GM21717 (cell line): ENCODE data around the gene ADAMTS17.
A peak's percentile ranks its signal among the peaks of the same experiment; 100 is the strongest.

Experiments used
- ATAC-seq: cut with Tn5 transposase; IDR thresholded peaks from one replicate; pipeline ENCODE4 v1.9.1; 2021; ENCODE audit warnings: mild to moderate bottlenecking, moderate library complexity; ENCODE audit not compliant: unreplicated experiment

ADAMTS17 gene, protein sequence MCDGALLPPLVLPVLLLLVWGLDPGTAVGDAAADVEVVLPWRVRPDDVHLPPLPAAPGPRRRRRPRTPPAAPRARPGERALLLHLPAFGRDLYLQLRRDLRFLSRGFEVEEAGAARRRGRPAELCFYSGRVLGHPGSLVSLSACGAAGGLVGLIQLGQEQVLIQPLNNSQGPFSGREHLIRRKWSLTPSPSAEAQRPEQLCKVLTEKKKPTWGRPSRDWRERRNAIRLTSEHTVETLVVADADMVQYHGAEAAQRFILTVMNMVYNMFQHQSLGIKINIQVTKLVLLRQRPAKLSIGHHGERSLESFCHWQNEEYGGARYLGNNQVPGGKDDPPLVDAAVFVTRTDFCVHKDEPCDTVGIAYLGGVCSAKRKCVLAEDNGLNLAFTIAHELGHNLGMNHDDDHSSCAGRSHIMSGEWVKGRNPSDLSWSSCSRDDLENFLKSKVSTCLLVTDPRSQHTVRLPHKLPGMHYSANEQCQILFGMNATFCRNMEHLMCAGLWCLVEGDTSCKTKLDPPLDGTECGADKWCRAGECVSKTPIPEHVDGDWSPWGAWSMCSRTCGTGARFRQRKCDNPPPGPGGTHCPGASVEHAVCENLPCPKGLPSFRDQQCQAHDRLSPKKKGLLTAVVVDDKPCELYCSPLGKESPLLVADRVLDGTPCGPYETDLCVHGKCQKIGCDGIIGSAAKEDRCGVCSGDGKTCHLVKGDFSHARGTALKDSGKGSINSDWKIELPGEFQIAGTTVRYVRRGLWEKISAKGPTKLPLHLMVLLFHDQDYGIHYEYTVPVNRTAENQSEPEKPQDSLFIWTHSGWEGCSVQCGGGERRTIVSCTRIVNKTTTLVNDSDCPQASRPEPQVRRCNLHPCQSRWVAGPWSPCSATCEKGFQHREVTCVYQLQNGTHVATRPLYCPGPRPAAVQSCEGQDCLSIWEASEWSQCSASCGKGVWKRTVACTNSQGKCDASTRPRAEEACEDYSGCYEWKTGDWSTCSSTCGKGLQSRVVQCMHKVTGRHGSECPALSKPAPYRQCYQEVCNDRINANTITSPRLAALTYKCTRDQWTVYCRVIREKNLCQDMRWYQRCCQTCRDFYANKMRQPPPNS

DNA sequence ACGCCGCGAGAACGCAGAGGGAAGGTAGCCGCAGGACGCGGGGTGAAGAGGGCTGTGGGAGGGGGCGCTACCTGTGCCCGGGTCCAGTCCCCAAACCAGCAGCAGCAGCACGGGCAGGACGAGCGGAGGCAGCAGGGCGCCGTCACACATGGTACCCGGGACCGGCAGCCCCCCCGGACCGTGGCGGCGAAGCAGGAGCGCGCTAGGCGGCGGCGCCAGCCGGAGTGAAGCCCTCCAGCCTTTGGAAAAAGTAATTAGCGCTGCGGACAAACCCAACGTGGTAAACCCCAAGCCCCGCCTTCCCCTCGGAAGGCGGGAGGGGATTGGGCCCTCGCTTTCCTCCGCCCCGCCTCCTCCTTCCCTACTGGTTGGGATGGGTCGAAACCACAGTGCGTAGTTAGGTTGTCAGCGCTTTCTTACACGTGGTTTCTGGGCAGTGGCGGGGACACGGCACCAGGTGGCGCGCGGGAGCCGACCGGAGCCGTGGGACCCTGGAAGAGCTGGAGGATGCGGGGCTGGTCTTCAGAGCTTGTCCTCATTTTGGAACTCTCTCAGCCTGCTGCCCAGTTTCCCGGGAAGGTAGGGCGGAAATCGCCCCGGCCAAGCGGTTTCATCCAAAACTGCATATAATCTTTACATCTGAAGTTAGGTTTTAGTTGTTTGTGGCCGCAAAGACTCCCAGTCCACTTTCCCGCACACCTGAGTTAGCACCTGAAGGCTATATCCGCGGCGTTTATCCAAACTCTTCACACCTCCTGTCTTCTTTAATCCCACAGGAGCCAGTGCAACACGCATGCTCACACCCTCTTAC, at the start of gene ADAMTS17:
Gene ADAMTS17 (minus strand): TSS at position 226 of the 811 bp plus-strand sequence. CDS start 76 bp downstream, at position 150.
- peak; percentile 80 for ATAC-seq

DNA sequence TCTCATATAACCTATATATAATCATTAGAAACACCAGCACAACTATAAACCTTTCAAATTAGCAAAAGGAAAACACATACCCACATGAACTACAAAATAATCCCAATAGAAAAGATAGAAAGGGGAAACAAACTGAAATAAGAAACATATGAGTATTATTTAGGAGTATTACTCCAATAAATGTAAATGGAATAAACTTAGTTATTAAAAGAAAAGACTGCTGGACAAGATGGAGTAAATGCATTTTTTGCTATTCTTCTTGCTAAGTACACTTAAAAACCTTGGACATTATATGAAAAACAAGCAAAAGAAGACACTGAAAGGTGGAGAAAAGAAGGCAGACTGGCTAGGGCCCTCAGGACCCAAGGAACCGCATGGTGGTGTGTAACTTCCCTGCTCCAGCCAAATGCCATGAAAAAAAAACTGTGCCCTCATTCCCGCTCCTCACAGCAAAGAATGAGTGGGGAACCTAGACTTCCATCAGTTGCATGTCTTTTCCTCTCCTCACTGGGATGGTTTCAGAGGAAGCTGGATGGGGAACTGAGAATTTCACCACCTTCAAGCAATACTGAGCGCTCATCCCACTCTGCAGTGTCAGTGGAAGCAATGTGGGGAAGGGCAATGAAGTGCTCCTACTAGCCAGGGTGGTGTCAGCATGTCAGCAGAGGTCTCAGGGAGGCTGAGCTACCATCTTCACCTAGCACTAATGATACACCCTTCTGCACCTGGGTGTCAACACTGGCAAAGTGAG, 43.7 kb upstream of the ADAMTS17 start:
- ATAC-seq, result no peak

DNA sequence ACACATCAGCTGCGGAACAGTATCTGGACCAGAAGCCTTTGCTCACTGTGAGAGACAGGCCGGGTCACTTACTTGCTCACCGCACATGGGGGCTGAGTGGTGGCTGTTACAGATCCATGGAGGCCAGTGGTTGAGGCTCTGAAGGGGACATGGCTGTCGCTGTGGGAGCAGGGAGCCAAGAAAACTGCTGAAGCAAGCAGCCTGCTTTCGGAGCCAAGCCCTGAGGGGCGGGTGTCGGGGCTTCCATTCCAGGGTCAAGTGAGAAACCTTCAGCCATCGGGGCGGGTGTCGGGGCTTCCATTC, 42.3 kb upstream of the ADAMTS17 start:
- ATAC-seq, result no peak

DNA sequence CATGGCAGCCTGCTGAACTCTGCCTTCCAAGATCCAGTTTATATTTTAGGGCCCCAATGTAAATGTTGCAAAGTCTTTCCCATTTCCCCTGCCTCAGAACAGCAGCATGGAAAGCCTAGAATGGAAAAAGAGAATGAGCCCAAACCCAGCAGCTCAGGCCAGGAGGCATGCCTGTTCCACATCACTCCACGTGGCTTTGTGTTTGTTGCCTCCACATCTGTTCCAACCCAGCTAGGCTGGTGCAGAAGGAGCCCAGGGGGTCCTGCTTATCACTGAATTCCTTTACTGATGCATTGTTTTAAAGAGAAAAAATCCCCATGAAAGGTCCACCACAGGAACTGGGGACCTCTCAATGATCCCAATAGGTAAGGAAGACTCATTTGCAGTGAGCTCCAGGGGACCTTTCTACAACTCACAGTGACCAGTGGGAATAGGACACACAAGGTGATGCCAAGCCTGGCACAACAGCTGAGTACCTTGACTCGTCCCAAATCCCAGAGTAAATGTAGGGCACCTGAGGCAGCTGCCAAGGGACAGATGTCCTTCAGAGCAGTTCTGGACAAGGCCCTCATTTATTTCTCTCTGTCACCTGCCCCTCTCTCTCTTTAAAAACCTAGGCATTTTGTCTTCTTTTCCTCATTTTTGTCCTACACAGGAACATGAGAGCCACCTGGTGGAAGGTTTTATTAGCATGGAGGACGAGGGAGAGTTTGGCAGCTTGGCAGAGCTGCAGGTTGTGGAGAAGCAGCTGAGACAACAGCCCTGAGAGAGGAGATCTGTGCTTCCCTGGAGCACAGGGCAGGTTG, 41.7 kb upstream of the ADAMTS17 start:
- no peak for ATAC-seq

DNA sequence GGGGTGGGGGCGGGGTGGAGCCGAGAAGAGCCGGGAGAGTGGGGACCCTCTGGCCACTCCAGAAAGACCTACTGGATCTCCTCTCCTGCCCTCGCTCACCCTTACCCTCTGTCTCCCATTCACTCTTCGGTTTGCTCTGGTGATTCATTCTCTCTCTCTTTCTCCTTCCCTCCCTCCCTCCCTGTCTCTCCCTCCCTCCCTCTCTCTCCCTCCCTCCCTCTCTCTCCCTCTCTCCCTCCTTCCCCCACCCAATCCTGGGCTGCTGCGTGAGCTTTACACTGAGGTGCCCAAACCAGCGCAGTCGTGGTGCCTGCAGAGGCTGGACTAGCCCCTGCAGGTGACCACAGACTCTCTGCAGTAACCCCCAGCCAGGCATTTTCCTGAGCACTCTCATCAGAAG, 32.2 kb upstream of the ADAMTS17 start:
- no peak for ATAC-seq

DNA sequence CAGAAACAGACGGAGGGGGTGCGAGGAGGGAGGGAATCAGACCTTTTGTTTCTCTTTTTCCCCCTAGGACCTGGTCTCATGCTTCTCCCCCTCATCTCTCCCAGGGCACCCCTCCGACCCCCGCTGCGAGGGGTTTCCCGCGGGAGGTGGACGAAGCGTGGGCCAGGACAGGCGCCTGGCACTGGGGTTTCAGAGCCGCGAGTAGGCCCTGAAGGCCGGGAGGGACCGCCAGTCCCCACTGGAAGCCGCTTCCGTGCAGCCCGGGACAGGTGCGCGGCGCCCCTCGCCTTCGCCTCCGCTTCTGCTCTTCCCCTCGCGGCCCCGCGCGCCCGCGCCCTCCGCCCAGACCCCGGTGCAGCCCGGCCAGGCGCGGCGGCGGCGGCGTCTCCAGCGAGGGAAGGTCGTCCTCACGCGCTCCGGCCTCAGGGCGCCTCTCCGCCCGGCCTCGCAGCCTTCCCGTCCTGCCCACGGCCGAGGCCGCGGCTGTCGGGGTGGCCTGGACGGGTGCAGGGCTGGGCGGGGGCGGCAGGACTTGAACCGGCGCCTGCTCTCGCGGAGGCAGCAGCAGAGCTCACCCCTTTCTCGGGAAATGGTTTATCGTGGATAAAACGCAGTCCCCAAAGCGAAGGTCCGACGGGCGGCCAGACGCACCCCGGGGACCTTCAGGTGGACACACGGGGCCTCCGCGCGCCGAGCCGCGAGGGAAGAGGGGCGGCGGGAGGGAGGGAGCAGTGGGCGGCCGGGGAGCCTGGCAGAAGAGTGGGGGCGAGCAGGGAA, 31.5 kb upstream of the ADAMTS17 start:
- no peak for ATAC-seq

DNA sequence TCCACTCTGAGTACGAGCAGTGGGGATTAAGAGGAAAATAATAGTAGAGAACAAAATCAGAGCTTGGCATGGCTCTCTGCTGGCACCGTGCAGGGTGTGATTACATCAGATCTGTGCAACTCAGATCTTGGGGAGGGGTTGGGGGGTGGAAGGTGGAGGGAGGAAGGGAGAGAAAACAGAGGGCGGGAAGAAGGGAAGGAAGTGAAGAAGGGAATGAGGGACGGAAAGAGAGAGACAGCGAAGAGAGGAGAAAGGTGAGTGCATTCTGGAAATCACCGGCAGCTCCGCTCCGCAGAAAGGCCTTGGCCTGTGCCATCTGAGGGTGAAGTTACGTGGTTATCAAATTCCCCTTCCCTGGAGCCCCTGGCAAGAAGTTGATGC, 31.0 kb upstream of the ADAMTS17 start:
- ATAC-seq, result no peak

DNA sequence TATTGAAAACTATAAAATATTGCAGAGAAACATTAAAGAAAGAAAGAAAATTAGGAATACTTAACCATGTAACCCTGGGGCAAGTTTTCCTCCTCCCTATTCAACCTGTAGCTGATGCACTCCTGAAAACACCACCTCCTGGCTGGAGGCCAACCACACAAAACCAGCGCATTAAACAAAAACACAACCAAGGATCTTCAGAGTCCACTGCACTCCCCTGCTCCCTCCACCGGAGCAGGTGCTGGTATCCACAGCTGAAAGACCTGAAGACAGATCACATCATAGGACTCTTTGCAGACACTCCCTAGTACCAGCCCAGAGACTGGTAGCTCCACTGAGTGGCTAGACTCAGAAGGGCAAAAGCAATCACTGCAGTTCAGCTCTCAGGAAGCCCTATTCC, 13.6 kb upstream of the ADAMTS17 start:
- ATAC-seq, result no peak

DNA sequence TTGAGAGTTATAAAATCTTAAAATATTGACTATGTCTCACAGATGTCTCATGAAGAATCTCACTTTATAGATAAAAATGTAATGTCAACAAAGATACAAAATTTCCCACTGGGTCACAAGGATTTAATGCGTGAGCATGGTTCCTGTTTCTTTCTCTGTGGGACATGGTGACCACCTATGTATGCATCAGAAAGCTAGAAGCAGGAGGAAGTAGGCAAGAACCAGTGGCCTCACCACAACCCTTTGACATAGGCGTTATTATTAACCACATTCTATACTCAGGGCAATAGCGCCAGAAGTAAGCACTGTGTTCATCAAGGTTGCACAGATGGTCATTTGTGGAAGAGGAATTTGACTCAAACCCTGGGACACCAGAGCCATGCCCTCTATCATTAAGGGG, 11.7 kb upstream of the ADAMTS17 start:
- ATAC-seq, result no peak

DNA sequence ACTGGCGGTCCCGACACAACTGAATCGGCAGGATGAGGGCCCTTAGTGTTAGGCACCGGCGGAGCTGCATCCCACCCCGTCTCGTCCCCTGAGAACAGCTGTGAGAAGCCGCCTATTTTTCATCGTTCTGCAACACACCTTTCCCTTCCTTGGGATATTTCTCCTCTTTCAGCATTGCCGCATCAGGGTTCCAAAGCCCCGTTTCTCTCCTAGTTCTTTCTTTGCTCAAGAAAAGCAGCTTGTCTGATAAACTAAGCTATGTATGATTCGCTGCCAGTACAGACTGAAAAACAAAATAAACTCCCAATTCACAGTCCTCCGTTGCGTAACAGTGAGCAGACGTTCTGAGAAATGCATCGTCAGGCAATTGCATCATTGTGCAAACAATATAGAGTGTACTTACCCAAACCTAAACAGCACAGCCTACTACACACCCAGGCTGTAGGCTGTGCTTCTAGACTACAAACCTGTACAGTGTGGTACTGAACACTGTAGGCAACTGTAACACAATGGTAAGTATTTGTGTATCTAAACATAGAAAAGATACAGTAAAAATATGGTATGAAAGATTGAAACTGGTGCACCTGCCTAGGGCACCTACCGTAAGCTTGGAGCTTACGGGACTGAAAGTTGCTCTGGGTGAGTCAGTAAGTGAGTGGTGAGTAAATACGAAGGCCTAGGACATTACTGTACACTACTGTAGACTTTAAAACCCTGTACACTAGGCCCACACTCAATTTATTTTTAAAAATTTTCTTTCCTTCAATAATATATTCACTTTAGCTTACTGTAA, 8.9 kb upstream of the ADAMTS17 start:
- no peak for ATAC-seq

DNA sequence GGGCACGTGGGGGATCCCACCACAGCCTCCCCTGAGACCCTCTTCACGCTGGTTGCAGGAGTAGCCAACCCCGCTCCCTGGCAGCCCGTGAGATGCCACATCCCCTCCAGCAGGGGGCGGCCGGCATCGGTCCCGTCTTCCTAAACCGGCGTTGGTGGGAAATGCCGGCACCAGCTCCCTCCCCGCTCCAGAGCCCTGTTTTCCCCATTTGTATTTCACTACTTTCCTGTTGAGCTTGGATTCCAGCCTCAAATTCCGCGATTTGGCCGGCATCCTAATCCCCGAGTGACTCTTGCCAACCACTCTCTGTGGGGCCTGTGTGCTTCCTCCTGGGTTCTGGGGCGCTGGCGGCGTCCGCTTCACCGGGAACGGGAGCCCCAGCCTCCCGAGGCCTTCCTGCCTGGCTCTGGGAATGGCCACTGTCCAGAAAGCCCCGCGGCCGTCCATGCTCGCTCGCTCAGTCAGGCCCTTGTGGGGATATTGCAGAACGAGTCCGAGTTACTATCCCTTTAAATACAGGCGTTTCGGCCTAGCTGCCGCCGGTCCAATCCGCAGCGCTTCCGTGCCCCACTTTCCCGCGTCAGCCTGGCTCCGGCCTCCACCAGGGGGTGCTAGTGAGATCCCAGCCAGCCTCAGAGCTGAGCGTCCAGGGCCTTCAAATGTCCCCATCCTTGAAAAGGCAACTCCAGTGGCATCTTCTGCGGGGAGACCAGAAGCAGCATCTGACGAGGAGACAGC, 8.1 kb upstream of the ADAMTS17 start:
- peak; percentile 93 for ATAC-seq

DNA sequence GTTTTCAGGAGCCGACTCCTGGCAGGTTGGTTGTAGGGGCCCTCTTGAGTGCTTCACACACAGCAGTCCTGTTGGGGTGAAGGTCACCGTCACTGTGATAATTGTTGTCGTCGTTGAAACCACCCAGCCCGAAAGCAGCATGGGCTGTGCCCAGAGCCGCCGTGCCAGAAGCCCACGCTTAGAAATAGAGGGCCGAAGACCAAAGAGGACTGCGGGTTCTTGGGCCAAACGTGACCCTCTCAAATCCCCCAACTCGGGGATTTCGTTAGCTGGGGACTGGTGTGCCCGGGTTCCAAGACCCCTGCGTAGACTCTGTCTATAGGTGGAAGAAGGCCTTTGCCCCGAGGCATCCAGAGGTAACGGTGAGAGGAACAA, 7.5 kb upstream of the ADAMTS17 start:
- no peak for ATAC-seq

DNA sequence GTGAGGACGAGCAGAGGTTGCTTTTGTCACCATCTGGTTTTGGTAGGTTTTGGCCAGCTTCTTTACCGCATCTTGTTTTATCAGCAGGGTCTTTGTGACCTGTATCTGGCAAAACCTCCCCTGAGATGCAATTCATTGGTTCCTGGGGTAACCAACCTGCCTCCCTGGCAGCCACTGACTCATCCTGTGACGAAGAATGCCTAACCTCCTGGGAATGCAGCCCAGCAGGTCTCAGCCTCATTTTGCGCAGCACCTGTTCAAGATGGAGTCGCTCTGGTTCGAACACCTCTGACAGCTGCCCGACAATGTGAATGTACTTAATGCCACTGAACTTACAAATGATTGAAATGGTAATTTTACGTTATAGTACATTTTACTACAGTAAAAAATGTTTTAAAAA, 6.8 kb upstream of the ADAMTS17 start:
- no peak for ATAC-seq

DNA sequence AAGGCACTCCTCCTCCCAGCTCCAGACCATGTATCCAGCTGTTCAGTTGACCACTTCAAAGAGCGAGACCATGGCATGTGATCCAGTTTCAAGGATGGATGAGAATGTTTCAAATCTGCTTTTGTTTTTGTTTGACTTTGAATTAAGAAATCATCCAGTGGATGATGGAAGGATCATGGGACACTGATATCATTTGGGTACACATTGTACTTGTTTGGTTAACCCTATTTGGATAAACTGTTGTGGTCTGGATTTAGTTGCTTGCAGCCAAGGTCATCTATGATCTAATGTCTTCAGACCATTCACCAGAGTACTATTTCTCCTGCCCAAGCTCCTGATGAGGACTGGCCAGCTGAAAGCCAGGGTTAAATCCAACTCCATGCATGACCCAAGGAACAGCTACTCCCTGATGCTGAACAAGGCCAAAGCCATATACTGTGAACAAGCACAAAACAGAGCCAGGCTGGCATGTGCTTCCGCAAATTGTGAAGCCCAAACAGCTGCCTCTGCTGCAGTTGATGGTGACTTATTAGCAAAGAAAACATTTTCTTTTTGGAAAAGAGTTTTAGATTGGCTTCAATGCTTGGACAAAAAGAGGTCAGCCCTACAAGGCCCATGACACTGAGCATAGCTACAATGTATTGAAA, 5.2 kb upstream of the ADAMTS17 start:
- ATAC-seq, result no peak

DNA sequence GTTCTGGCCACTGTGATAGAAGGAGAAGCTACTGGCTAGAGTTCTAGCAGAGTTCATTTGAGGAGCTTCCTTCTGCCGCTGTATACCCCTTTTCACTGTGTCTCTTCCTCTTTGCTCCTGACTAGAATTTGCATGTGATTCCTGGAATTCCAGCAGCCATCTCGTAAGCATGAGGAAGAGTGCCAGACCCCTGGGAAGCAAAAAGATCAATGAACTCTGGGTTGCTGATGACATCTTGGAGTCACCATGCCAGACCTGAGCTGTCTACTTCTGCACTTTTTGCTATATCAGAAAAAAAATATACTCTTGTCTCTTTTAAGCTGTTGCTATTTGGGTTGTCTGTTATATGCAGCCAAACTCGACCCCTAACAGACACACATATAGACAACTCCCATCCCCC, 3.7 kb upstream of the ADAMTS17 start:
- no peak for ATAC-seq

DNA sequence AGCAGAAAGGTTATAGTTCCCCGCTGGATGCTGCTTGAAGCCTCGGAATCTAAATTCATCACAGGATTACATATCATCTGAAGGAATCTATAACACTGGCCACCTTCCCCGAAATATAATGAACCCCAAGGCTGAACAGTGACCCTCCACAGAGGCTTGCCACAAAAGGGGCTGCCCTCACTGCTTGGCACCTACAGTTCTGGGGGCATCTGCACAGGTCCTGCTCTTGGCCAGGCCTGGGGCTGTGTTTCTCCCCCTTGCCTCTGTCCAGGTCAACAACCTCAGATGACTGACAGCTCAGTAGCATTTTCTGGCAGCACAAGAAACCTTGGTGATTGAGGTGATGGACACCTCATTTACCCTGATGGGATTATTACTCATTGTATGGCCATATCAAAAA, 1.5 kb upstream of the ADAMTS17 start:
- no peak for ATAC-seq

DNA sequence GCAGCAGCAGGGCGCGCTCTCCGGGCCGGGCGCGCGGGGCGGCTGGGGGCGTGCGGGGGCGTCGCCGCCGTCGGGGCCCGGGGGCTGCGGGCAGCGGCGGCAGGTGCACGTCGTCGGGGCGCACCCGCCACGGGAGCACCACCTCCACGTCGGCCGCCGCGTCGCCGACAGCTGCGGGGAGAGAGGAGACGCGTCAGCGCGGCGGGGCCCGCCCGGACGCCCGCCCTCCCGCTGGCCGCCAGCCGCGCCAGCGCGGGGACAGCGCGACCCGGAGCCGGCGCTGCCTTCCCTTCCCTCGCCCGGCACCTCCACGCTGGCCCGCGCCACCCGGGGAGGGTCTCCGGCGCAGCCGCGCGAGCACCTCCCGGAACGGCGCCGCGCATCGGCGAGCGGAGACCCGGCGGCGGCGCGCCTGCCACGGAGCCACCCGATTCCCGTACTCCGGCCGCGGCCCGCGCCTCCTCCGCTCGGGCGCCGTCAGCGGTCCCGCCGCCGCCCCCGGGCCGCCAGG, 481 bp downstream of the ADAMTS17 start:
- ATAC-seq, result no peak
